ENCODE data around the gene PRKD1.

Gene PRKD1

GRCh38 chr14:29682789-29683188, 244.9 kb downstream of the PRKD1 start:
- no peak for TF ChIP-seq CTCF (conservative IDR thresholded peaks at IDR 0.05; ENCODE audit: low read depth, low read length)
- DNase-seq (ENCODE audit: low read depth) = no peak
- H3K4me3 ChIP-seq (ENCODE audit: low read depth, low read length) = no peak overlapping the region

- DNase-seq (ENCODE audit: low read depth) = no peak
- H3K4me3 ChIP-seq (ENCODE audit: low read depth, low read length) = no peak overlapping the region
- no peak for TF ChIP-seq CTCF (conservative IDR thresholded peaks at IDR 0.05; ENCODE audit: low read depth, low read length)
Observed at GRCh38 chr14:29681316-29681715, 246.3 kb downstream of the PRKD1 start.

- H3K4me3 ChIP-seq (ENCODE audit: low read depth, low read length) = no peak overlapping the region
- no peak for TF ChIP-seq CTCF (conservative IDR thresholded peaks at IDR 0.05; ENCODE audit: low read depth, low read length)
- no peak for DNase-seq (ENCODE audit: low read depth)
Observed at GRCh38 chr14:29674566-29675285, 252.9 kb downstream of the PRKD1 start.

- TF ChIP-seq CTCF (conservative IDR thresholded peaks at IDR 0.05; ENCODE audit: low read depth, low read length) = no peak
Observed at GRCh38 chr14:29672831-29673230, 254.8 kb downstream of the PRKD1 start.

GRCh38 chr14:29671034-29671433, 256.6 kb downstream of the PRKD1 start:
- no peak for TF ChIP-seq CTCF (conservative IDR thresholded peaks at IDR 0.05; ENCODE audit: low read depth, low read length)
- no peak overlapping the region for H3K4me3 ChIP-seq (ENCODE audit: low read depth, low read length)
- DNase-seq (ENCODE audit: low read depth) = peak; percentile 75

More at GRCh38 chr14:29672831-29673230, 254.8 kb downstream of the PRKD1 start:
- no peak overlapping the region for H3K4me3 ChIP-seq (ENCODE audit: low read depth, low read length)
- no peak for DNase-seq (ENCODE audit: low read depth)

- DNase-seq (ENCODE audit: low read depth) = no peak
- no peak overlapping the region for H3K4me3 ChIP-seq (ENCODE audit: low read depth, low read length)
- no peak for TF ChIP-seq CTCF (conservative IDR thresholded peaks at IDR 0.05; ENCODE audit: low read depth, low read length)
Observed at GRCh38 chr14:29668201-29668600, 259.4 kb downstream of the PRKD1 start.

- H3K4me3 ChIP-seq (ENCODE audit: low read depth, low read length) = no peak overlapping the region
- DNase-seq (ENCODE audit: low read depth) = no peak
- no peak for TF ChIP-seq CTCF (conservative IDR thresholded peaks at IDR 0.05; ENCODE audit: low read depth, low read length)
Observed at GRCh38 chr14:29664515-29664914, 263.1 kb downstream of the PRKD1 start.
